ENCODE measurements around the gene FGF19.

Gene FGF19

GRCh38 chr11:69750108-69750850 is 46.5 kb upstream of the FGF19 start:
- Histone ChIP-seq H3K36me3 (ENCODE audit: control insufficient read depth, low read length) (no peaks in the 10 kb centered on the region), H3K4me1 (ENCODE audit: control insufficient read depth, low read length) (no peaks in the 10 kb centered on the region), H3K9me3 (ENCODE audit: control insufficient read depth, insufficient read depth, low read length) (no peaks in the 10 kb centered on the region), H3K9me2 (replicated peaks; ENCODE audit: control insufficient read depth, low read length) (no peaks in the 10 kb centered on the region), H3K79me2 (ENCODE audit: control insufficient read depth, low read length) (no peaks in the 10 kb centered on the region), H3K27ac (ENCODE audit: low read depth, low read length) (no peak overlapping the region), H3K4me2 (ENCODE audit: low read length) (no peak overlapping the region), H3K27me3 (ENCODE audit: control insufficient read depth, low read length) (no peaks in the 10 kb centered on the region), H4K20me1 (ENCODE audit: control insufficient read depth, insufficient read depth, low read depth, low read length) (no peaks in the 10 kb centered on the region), H3K4me3 (ENCODE audit: low read length) (no peak overlapping the region), H3F3A (ENCODE audit: control insufficient read depth, insufficient read depth) (no peaks in the 10 kb centered on the region)
- no peak for TF ChIP-seq EZH2phosphoT487 (IDR thresholded peaks at IDR 0.05; ENCODE audit: borderline replicate concordance, low read length)
- no peak for TF ChIP-seq CTCF (IDR thresholded peaks at IDR 0.05; ENCODE audit: low read depth, low read length, poor library complexity, severe bottlenecking)

DNA sequence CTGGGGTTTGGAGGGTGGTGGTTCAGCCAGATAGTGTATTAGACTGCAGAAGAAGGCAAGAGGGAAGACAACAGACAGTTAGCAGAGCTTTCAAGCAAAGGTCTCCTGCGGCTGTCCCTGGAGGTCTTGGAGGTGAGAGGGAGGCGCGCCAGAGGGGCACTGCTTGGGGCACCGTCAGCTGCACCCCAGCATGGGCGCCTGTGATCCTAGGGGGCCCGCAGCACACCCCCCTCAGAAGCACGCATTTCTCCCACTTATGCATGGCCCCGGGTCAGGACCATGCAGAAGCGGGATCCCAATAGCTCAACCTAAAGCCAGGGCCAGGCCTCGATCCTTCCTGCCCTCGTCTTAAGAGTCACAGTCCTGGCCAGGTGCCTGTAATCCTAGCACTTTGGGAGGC is 44.8 kb upstream of the FGF19 start:
- TF ChIP-seq EZH2phosphoT487 (IDR thresholded peaks at IDR 0.05; ENCODE audit: borderline replicate concordance, low read length) (no peak), CTCF (IDR thresholded peaks at IDR 0.05; ENCODE audit: low read depth, low read length, poor library complexity, severe bottlenecking) (no peak)
- Histone ChIP-seq H3K27ac (ENCODE audit: low read depth, low read length) (no peak overlapping the region), H3F3A (ENCODE audit: control insufficient read depth, insufficient read depth) (no peaks in the 10 kb centered on the region), H3K4me1 (ENCODE audit: control insufficient read depth, low read length) (no peaks in the 10 kb centered on the region), H3K27me3 (ENCODE audit: control insufficient read depth, low read length) (no peaks in the 10 kb centered on the region), H3K4me3 (ENCODE audit: low read length) (no peak overlapping the region), H4K20me1 (ENCODE audit: control insufficient read depth, insufficient read depth, low read depth, low read length) (no peaks in the 10 kb centered on the region), H3K9me3 (ENCODE audit: control insufficient read depth, insufficient read depth, low read length) (no peaks in the 10 kb centered on the region), H3K9me2 (replicated peaks; ENCODE audit: control insufficient read depth, low read length) (no peaks in the 10 kb centered on the region), H3K36me3 (ENCODE audit: control insufficient read depth, low read length) (no peaks in the 10 kb centered on the region), H3K4me2 (ENCODE audit: low read length) (no peak overlapping the region), H3K79me2 (ENCODE audit: control insufficient read depth, low read length) (no peaks in the 10 kb centered on the region)

- TF ChIP-seq CTCF (IDR thresholded peaks at IDR 0.05; ENCODE audit: low read depth, low read length, poor library complexity, severe bottlenecking): no peak
- no peak for TF ChIP-seq EZH2phosphoT487 (IDR thresholded peaks at IDR 0.05; ENCODE audit: borderline replicate concordance, low read length)
- Histone ChIP-seq H3F3A (ENCODE audit: control insufficient read depth, insufficient read depth) (no peaks in the 10 kb centered on the region), H3K9me3 (ENCODE audit: control insufficient read depth, insufficient read depth, low read length) (no peaks in the 10 kb centered on the region)
Observed at GRCh38 chr11:69746752-69747742, 43.2 kb upstream of the FGF19 start.

More at GRCh38 chr11:69746752-69747742, 43.2 kb upstream of the FGF19 start:
- Histone ChIP-seq H3K9me2 (replicated peaks; ENCODE audit: control insufficient read depth, low read length) (no peaks in the 10 kb centered on the region), H3K79me2 (ENCODE audit: control insufficient read depth, low read length) (no peaks in the 10 kb centered on the region), H4K20me1 (ENCODE audit: control insufficient read depth, insufficient read depth, low read depth, low read length) (no peaks in the 10 kb centered on the region), H3K4me1 (ENCODE audit: control insufficient read depth, low read length) (no peaks in the 10 kb centered on the region), H3K27ac (ENCODE audit: low read depth, low read length) (no peak overlapping the region), H3K27me3 (ENCODE audit: control insufficient read depth, low read length) (no peaks in the 10 kb centered on the region), H3K36me3 (ENCODE audit: control insufficient read depth, low read length) (no peaks in the 10 kb centered on the region), H3K4me3 (ENCODE audit: low read length) (no peak overlapping the region), H3K4me2 (ENCODE audit: low read length) (no peak overlapping the region)

All from DOHH2 (cell line).